Kidney epithelial cell (primary cell): ENCODE measurements around the gene BHMT. TPM values are rescaled to one million over a fixed set of nuclear protein-coding genes. Genes with fewer than 3 reads are reported as not detected.
A peak's percentile ranks its signal among the peaks of the same experiment; 100 is the strongest.

ENCODE experiments used
- DNase-seq: peaks from one replicate; pipeline ENCODE4 v3.0.0-alpha.2; 2010; ENCODE audit warnings: low read depth
- H3K27me3 ChIP-seq: 2 replicates; pipeline ENCODE4 v1.6.0; 2011; ENCODE audit warnings: low read length; ENCODE audit not compliant: control insufficient read depth, insufficient read depth
- H3K36me3 ChIP-seq: 2 replicates; pipeline ENCODE4 v1.5.1; 2011; ENCODE audit warnings: low read length; ENCODE audit not compliant: control insufficient read depth, insufficient read depth
- H3K4me3 ChIP-seq: 2 replicates; pipeline ENCODE4 v1.5.1; 2011; ENCODE audit warnings: low read depth, mild to moderate bottlenecking, control low read depth, low read length
- total RNA-seq: library from RNA; depleted of rRNA; stranded (reverse); fragments of >200 nt; gene quantifications from 2 replicates; pipeline ENCODE4 v1.2.3, GENCODE V29; 2015
- TF ChIP-seq, protein P1 (sequence below): IDR thresholded peaks from 2 replicates; pipeline ENCODE4 v1.5.1; 2011; ENCODE audit warnings: mild to moderate bottlenecking, moderate library complexity, low read length, control low read depth, inconsistent platforms; ENCODE audit not compliant: insufficient read depth, poor library complexity, severe bottlenecking

BHMT gene
- total RNA-seq, 1 donor from 2014 or later: 0.88 TPM

DNA sequence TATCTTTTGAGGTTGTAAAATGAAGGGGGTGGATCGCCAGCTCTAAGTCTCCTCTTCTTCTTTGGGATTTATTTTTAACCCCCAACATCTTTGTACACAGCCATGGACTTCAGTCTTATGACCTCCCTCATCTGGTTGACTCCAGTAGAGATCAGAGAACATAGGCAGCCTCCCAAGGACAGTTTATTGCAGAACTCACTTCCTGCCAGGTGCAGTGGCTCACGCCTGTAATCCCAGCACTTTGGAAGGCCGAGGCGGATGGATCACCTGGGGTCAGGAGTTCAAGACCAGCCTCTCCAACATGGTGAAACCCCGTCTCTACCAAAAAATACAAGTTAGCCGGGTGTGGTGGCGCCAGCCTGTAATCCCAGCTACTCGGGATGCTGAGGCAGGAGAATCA lies 2.8 kb upstream of the BHMT start:
- no peak for DNase-seq
- Histone ChIP-seq H3K4me3 (no peak overlapping the region), H3K27me3 (peaks cover 16% of the 10 kb centered on the region), H3K36me3 (no peaks in the 10 kb centered on the region)
- TF ChIP-seq, protein P1, sequence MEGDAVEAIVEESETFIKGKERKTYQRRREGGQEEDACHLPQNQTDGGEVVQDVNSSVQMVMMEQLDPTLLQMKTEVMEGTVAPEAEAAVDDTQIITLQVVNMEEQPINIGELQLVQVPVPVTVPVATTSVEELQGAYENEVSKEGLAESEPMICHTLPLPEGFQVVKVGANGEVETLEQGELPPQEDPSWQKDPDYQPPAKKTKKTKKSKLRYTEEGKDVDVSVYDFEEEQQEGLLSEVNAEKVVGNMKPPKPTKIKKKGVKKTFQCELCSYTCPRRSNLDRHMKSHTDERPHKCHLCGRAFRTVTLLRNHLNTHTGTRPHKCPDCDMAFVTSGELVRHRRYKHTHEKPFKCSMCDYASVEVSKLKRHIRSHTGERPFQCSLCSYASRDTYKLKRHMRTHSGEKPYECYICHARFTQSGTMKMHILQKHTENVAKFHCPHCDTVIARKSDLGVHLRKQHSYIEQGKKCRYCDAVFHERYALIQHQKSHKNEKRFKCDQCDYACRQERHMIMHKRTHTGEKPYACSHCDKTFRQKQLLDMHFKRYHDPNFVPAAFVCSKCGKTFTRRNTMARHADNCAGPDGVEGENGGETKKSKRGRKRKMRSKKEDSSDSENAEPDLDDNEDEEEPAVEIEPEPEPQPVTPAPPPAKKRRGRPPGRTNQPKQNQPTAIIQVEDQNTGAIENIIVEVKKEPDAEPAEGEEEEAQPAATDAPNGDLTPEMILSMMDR: no peak

- Histone ChIP-seq H3K4me3 (no peak overlapping the region), H3K36me3 (no peaks in the 10 kb centered on the region), H3K27me3 (peaks cover 16% of the 10 kb centered on the region)
- TF ChIP-seq, protein P1: peak; percentile 55
- DNase-seq: no peak
Observed at GRCh38 chr5:79109527-79110492, 1.8 kb upstream of the BHMT start.

DNA sequence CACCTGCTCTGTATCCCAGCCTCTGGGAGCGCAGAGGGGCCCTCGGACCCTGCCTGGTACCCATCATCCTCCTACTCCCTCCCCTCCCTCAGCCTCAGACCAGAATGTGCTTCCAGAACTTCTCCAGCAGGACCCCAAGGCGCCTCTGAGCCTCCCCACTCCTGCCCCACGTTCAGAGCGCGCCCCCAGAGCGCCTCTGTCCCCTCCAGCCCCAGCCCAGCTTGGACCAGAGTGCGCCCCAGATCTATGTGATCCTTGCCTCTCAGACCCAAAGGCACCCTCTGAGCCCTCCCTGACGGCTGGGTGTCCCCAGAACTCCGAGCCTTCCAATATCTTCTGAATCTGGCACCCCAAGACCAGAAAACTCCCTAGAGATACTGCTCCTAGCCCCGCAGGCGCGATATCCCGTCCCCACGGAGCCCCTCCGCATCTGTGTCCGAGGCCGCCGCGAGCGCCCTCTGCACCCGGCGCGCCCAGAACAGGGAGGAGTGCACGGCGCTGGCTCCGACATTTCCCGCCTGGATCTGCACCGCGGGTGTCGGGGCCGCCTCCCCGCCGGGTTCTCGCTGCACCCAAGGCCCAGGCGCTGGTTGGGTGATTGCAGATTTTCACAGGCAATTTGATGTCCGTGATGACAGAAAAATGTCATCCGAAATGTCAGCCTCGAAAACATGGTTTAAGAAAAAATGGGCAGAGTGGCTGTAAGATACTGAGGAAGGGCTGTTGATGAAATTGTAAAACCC lies 522 bp downstream of the BHMT start:
- TF ChIP-seq, protein P1: peak; percentile 1
- DNase-seq: no peak
- H3K36me3 ChIP-seq: no peaks in the 10 kb centered on the region
- H3K27me3 ChIP-seq: peaks cover 16% of the 10 kb centered on the region
- H3K4me3 ChIP-seq: peak overlapping the region; percentile 16

DNA sequence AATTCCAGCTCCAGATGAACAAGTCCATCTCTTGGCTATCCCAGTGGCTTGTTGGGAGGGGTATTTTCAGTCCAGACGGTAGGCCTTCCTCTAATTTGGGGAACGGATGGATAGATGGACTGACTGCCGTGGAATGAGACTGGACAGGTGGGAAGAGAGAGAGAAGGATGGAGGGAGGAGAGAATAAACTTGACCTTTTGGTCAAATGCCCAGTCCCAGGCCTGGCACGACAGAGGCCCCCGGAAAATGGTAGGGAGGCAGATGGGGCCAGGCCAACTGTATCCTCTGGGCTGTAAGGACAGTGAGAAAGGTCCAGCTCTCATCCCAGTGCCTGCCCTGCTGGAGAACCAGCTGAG lies 1.1 kb downstream of the BHMT start:
- DNase-seq: no peak
- TF ChIP-seq, protein P1: no peak
- Histone ChIP-seq H3K36me3 (no peaks in the 10 kb centered on the region), H3K27me3 (peaks cover 16% of the 10 kb centered on the region), H3K4me3 (no peak overlapping the region)

DNA sequence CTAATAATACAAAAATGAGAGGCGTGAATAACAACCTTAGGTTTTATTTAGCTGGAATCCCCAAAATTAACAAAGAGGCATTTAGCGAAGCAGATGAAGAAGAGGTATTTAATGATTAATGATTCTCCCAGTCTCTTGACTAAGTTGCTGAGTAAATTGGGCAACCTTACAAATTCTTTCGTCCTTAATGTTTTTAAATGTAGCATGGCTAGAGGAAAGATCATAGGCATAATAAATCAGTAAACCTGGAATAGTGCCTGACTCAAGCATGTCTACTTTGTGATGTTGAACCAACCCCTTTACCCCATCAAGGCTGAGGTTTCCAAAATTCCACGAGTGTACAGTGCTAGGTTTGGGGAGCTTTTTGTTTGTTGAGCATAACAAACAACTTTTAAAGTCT lies 7.9 kb downstream of the BHMT start:
- no peaks in the 10 kb centered on the region for H3K36me3 ChIP-seq
- no peak overlapping the region for H3K4me3 ChIP-seq
- TF ChIP-seq, protein P1: no peak
- DNase-seq: peak; percentile 21
- H3K27me3 ChIP-seq: no peaks in the 10 kb centered on the region
